B cell (primary cell): ENCODE results near the gene RASSF8. TPM values are rescaled to one million over a fixed set of nuclear protein-coding genes. Genes with fewer than 3 reads are reported as not detected.

Source experiments
- ATAC-seq: fragments of 200-7000 bp; cut with Tn5 transposase; one replicate; pipeline ENCODE4 v1.10.0; 2021; ENCODE audit warnings: low read depth, mild to moderate bottlenecking, moderate number of reproducible peaks, moderate library complexity
- CTCF ChIA-PET: fragments of 350-600 bp; sonication (Branson Sonifier 250); formaldehyde crosslinking; loops from one replicate; lab custom pipeline; 2021; ENCODE audit warnings: antibody characterized with exemption, inconsistent platforms; lab: Charles Lee
- POLR2A ChIA-PET: fragments of 350-600 bp; sonication (Branson Sonifier 250); formaldehyde crosslinking; loops from one replicate; lab custom pipeline; 2021; ENCODE audit warnings: antibody characterized with exemption; lab: Charles Lee
- DNase-seq: peaks from one replicate; pipeline ENCODE4 v3.0.0; 2013
- H2AFZ ChIP-seq: 2 replicates; pipeline ENCODE4 v1.6.1; 2012; ENCODE audit warnings: mild to moderate bottlenecking, low read depth, low read length; ENCODE audit not compliant: insufficient read depth, poor library complexity, severe bottlenecking
- H3K27ac ChIP-seq, 2 donors: 1 replicate in 1 of 2; 2 replicates in 1 of 2; pipeline ENCODE4 v1.5.1; 2012 to 2013; ENCODE audit warnings: low read length in 2 of 2, mild to moderate bottlenecking in 2 of 2, moderate library complexity in 1 of 2
- H3K27me3 ChIP-seq, 4 experiments: fragments of 200-600 bp in 1 of 4; sonication (generic) in 1 of 4; replicated peaks in 1 of 4; 1 replicate in 2 of 4; 2 replicates in 2 of 4; pipeline versions ENCODE4 v1.6.1 to v1.7.0; 2013 to 2016; ENCODE audit warnings: low read length in 3 of 4, mild to moderate bottlenecking in 2 of 4, mixed read lengths in 1 of 4, moderate library complexity in 1 of 4; ENCODE audit not compliant: insufficient read depth in 4 of 4, control insufficient read depth in 3 of 4; ENCODE audit errors: control extremely low read depth in 1 of 4
- H3K36me3 ChIP-seq, 2 experiments: replicated peaks in 1 of 2; 1 replicate in 1 of 2; 2 replicates in 1 of 2; pipeline versions ENCODE4 v1.6.1 to v1.7.1; 2013; ENCODE audit warnings: low read length in 1 of 2; ENCODE audit not compliant: insufficient read depth in 2 of 2, control insufficient read depth in 1 of 2; ENCODE audit errors: control extremely low read depth in 1 of 2, extremely low read depth in 1 of 2
- H3K4me1 ChIP-seq, 2 donors: fragments of 200-600 bp in 1 of 2; sonication (generic) in 1 of 2; 1 replicate in 1 of 2; 2 replicates in 1 of 2; pipeline versions ENCODE4 v1.5.1 to v1.6.1; 2013 to 2017; ENCODE audit warnings: low read length in 2 of 2; ENCODE audit not compliant: control insufficient read depth in 2 of 2, insufficient read depth in 2 of 2
- H3K4me2 ChIP-seq: replicated peaks from 2 replicates; pipeline ENCODE3; 2012; ENCODE audit warnings: mild to moderate bottlenecking, low read depth, low read length; ENCODE audit not compliant: poor library complexity, severe bottlenecking
- H3K4me3 ChIP-seq, 5 experiments: fragments of 200-600 bp in 1 of 5; sonication (generic) in 1 of 5; 1 replicate in 3 of 5; 2 replicates in 2 of 5; pipeline versions ENCODE4 v1.5.1 to v1.7.0; 2011 to 2016; ENCODE audit warnings: low read length in 4 of 5, mild to moderate bottlenecking in 4 of 5, low read depth in 2 of 5, control low read depth in 1 of 5, moderate library complexity in 1 of 5; ENCODE audit not compliant: insufficient read depth in 1 of 5; ENCODE audit errors: control extremely low read depth in 1 of 5, extremely low read depth in 1 of 5
- H3K79me2 ChIP-seq: fragments of 200-600 bp; sonication (generic); one replicate; pipeline ENCODE4 v1.6.0; 2016; ENCODE audit warnings: low read length; ENCODE audit not compliant: control insufficient read depth, insufficient read depth
- H3K9ac ChIP-seq: fragments of 200-600 bp; sonication (generic); 2 replicates; pipeline ENCODE4 v1.6.1; 2017; ENCODE audit warnings: mild to moderate bottlenecking, low read length, moderate library complexity
- H3K9me3 ChIP-seq, 3 donors: one replicate each; pipeline versions ENCODE4 v1.6.1 to v1.7.1; 2013; ENCODE audit warnings: low read length in 2 of 3; ENCODE audit not compliant: control insufficient read depth in 2 of 3, insufficient read depth in 1 of 3; ENCODE audit errors: control extremely low read depth in 1 of 3
- H4K20me1 ChIP-seq: 2 replicates; pipeline ENCODE4 v1.6.0; 2012; ENCODE audit warnings: mild to moderate bottlenecking, low read length; ENCODE audit not compliant: insufficient read depth, control insufficient read depth, poor library complexity, severe bottlenecking
- H3K27ac Mint-ChIP-seq: one replicate; pipeline ENCODE4 v1.8.0; 2021; ENCODE audit warnings: mixed read lengths
- H3K27me3 Mint-ChIP-seq: one replicate; pipeline ENCODE4 v1.8.0; 2021; ENCODE audit warnings: mixed read lengths
- H3K4me1 Mint-ChIP-seq: one replicate; pipeline ENCODE4 v1.8.0; 2021; ENCODE audit warnings: mixed read lengths
- H3K4me3 Mint-ChIP-seq: one replicate; pipeline ENCODE4 v1.8.0; 2021; ENCODE audit warnings: mixed read lengths
- H3K9me3 Mint-ChIP-seq: one replicate; pipeline ENCODE4 v1.8.0; 2022; ENCODE audit warnings: mixed read lengths; ENCODE audit not compliant: insufficient read depth
- EZH2 ChIP-seq: IDR thresholded peaks from 2 replicates; pipeline ENCODE4 v1.6.1; 2012; ENCODE audit warnings: borderline replicate concordance, low read depth, mild to moderate bottlenecking, moderate library complexity, low read length; ENCODE audit not compliant: insufficient read depth, poor library complexity, severe bottlenecking
- WGBS: methylation state at CpG from one replicate; pipeline ENCODE4 v1.1.5; 2013; ENCODE audit warnings: missing lambda C conversion rate; ENCODE audit not compliant: insufficient coverage; 5-methylcytosine and 5-hydroxymethylcytosine counted together
- intact Hi-C: fragments of 100-400 bp; cut with micrococcal nuclease; formaldehyde crosslinking; loops from one replicate; pipeline ENCODE4 v1.10.0; 2022
- polyA plus RNA-seq: library from polyadenylated mRNA; depleted of rRNA; stranded (reverse); fragments of >200 nt; gene quantifications from 2 replicates; pipeline ENCODE4 v1.2.3, GENCODE V29; 2012
- total RNA-seq, 2 donors: library from RNA; stranded (reverse); fragments of 120-200 nt in 1 of 2; gene quantifications; 1 replicate in 1 of 2; 2 replicates in 1 of 2; pipeline versions ENCODE4 v1.2.3 to v1.2.4, GENCODE V29; 2013 to 2022
- TF ChIP-seq, protein P1 (sequence below): fragments of 200-600 bp; IDR thresholded peaks from one replicate; pipeline ENCODE4 v1.8.0; 2022; ENCODE audit warnings: antibody characterized with exemption, mild to moderate bottlenecking

RASSF8 gene
- total and polyA plus RNA-seq, 2 donors (not counting 1 experiment from before 2014, with no cell fraction given) = 0.01 to 0.49 TPM

DNA sequence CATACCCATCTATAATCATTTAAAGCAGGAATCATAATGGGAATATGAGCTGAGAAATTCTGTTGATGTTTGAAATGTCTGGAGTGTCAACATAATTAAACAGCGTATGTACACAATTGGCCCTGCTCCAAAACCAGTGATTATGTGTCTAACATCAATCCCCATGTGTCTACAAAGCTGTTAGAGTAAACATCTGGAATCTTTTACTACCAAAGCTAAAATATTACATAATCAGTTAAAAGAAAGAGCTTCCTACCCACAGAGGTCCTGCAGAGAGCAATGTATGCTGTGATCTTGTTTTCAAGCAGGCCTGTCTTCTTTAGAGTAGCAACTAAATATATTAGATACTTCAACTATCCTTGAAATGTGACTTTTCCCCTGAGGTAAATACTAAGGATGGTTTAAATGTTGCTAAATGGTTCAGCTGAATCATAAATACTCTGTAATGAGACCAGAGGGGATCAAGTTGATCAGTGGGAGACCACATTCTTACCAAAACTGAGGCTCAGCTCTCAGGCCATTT is 74.3 kb downstream of the RASSF8 start:
- no peaks in the 10 kb centered on the region for H3K79me2 ChIP-seq
- no CpG with 5 or more reads among the region's 1 CpG for WGBS
- H3K4me2 ChIP-seq = no peak overlapping the region
- H3K27ac ChIP-seq = no peak overlapping the region
- H3K27ac Mint-ChIP-seq = no peak overlapping the region
- ChIA-PET POLR2A (no interaction called here), CTCF (interaction anchor here (0.6 to 2.7 kb wide), 6 partner anchors 16 to 1402 kb away, joined by 3 to 18 read pairs (median 4); no protein-coding TSS in a partner anchor)
- no peak overlapping the region for H3K4me3 ChIP-seq
- no peaks in the 10 kb centered on the region for H4K20me1 ChIP-seq
- no peaks in the 10 kb centered on the region for H3K9me3 ChIP-seq
- H3K27me3 ChIP-seq = no peaks in the 10 kb centered on the region
- TF ChIP-seq, protein P1, sequence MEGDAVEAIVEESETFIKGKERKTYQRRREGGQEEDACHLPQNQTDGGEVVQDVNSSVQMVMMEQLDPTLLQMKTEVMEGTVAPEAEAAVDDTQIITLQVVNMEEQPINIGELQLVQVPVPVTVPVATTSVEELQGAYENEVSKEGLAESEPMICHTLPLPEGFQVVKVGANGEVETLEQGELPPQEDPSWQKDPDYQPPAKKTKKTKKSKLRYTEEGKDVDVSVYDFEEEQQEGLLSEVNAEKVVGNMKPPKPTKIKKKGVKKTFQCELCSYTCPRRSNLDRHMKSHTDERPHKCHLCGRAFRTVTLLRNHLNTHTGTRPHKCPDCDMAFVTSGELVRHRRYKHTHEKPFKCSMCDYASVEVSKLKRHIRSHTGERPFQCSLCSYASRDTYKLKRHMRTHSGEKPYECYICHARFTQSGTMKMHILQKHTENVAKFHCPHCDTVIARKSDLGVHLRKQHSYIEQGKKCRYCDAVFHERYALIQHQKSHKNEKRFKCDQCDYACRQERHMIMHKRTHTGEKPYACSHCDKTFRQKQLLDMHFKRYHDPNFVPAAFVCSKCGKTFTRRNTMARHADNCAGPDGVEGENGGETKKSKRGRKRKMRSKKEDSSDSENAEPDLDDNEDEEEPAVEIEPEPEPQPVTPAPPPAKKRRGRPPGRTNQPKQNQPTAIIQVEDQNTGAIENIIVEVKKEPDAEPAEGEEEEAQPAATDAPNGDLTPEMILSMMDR = no peak
- no peak for TF ChIP-seq EZH2
- no peak for ATAC-seq
- no peaks in the 10 kb centered on the region for H3K4me1 Mint-ChIP-seq
- no peak overlapping the region for H3K9ac ChIP-seq
- H3K36me3 ChIP-seq = no peaks in the 10 kb centered on the region
- no peak overlapping the region for H2AFZ ChIP-seq
- no peaks in the 10 kb centered on the region for H3K4me1 ChIP-seq
- H3K9me3 Mint-ChIP-seq = no peaks in the 10 kb centered on the region
- intact Hi-C loops = no loop called here
- DNase-seq = no peak
- H3K27me3 Mint-ChIP-seq = no peaks in the 10 kb centered on the region
- H3K4me3 Mint-ChIP-seq = no peak overlapping the region

GRCh38 chr12:26034371-26035142 is 76.1 kb downstream of the RASSF8 start:
- no peak overlapping the region for H3K27ac Mint-ChIP-seq
- H3K9me3 ChIP-seq = no peaks in the 10 kb centered on the region
- TF ChIP-seq, protein P1 = no peak
- no peak for TF ChIP-seq EZH2
- no peaks in the 10 kb centered on the region for H3K79me2 ChIP-seq
- H3K4me2 ChIP-seq = no peak overlapping the region
- H3K4me1 ChIP-seq = no peaks in the 10 kb centered on the region
- POLR2A ChIA-PET = no interaction called here
- no CpG with 5 or more reads among the region's 5 CpGs for WGBS
- H3K4me1 Mint-ChIP-seq = no peaks in the 10 kb centered on the region
- H3K36me3 ChIP-seq = no peaks in the 10 kb centered on the region
- DNase-seq = no peak
- H3K27me3 ChIP-seq = no peaks in the 10 kb centered on the region
- no peak overlapping the region for H3K4me3 ChIP-seq
- no peak overlapping the region for H3K4me3 Mint-ChIP-seq
- H3K9ac ChIP-seq = no peak overlapping the region
- no peaks in the 10 kb centered on the region for H4K20me1 ChIP-seq
- intact Hi-C loops = no loop called here
- H3K27me3 Mint-ChIP-seq = no peaks in the 10 kb centered on the region
- no peak overlapping the region for H3K27ac ChIP-seq
- ATAC-seq = no peak
- H3K9me3 Mint-ChIP-seq = no peaks in the 10 kb centered on the region
- no peak overlapping the region for H2AFZ ChIP-seq
- CTCF ChIA-PET = interaction anchor here (0.7 to 1.4 kb wide), 3 partner anchors 59 to 492 kb away, joined by 3 to 4 read pairs (median 3); no protein-coding TSS in a partner anchor
